ENCODE data around the gene ARHGAP31.
"Not testable (repeated sequence)": the region's sequence is repeated elsewhere in the genome, so short reads cannot be mapped to it uniquely, and the experiment has no call there.

Gene ARHGAP31

DNA sequence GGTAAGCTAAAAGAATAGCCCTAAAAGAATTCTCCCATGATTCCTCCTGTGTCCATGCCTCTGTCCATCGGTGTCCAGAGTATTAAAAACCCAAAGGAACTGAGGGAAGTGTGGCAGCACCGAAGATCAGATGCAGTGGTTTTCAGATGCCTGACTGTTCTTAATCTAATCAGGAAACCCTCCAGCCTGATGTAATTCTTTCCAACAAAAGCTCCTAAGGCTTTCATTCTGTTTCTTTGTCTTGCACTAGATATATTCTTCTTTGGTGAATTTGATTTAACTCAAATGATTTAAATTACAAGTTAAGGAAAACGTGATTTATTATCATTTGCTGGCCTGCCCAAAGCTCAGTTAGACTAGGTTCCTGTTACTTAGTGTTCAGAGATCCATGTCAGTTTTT is 71.2 kb downstream of the ARHGAP31 start:
- intact Hi-C loops (cut with DNase I): no loop called here
- no peak for DNase-seq

DNA sequence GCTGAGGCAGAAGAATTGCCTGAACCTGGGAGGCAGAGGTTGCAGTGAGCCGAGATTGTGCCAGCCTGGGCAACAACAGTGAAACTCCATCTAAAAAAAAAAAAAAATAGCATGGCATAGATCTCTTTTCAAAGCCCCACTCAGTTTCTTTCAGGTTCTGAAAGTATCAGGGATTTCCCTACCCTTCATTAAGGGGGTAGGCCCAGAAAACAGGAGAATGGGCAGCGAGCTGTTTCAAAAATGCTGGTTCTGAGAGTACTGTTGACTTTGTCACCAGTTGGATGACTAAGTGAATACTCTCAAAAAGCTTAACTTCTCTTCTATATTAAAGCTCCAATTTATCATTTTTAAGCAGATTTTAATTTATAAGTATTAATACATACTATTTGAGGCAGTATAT is 72.8 kb downstream of the ARHGAP31 start:
- intact Hi-C loops (cut with DNase I): no loop called here
- DNase-seq: no peak

DNA sequence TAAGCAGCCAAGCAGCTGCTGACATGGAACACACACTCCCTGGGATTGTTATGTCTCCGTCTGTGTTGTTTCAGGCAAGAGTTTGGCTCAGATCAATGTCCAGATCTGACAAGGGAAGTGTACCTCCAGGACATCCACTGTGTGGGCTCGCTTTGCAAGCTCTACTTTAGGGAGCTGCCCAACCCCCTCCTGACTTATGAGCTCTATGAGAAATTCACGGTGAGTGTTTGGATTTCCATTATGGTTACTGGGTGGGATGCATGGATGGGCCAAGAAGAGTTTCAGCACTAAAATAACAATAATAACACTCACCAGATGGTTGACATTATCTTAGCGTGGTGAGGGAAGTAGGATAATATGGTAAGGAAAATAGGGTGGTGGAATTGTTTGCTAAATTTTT is 74.1 kb downstream of the ARHGAP31 start:
- intact Hi-C loops (cut with DNase I): no loop called here
- no peak for DNase-seq

DNA sequence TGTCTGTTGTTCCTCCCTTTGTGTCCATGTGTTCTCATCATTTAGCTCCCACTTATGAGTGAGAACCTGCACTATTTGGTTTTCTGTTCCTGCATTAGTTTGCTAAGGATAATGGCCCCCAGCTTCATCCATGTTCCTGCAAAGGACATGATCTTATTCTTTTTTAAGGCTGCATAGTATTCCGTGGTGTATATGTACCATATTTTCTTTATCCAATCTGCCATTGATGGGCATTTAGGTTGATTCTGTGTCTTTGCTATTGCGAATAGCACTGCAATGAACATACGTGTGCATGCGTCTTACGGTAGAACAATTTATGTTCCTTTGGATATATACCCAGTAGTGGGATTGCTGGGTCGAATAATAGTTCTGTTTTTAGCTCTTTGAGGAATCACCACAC is 77.6 kb downstream of the ARHGAP31 start:
- intact Hi-C loops (cut with DNase I); DNase-seq: not testable (repeated sequence)

DNA sequence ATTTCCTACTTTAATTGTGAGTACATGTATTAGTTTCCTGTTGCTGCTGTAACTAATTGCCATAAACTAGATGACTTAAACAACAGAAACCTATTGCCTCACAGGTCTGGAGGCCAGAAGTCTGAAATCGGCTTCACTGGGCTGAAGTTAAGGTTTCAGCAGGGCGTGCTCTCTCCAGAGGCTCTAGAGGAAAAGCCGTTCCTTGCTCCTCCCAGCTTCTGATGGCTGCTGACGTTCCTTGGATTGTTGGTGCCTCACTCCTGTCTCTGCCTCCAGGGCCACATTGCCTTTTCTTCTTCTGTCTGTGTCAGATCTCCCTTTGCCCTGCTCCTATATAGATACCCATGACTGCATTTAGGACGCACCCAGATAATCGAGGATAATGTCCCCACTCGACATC is 80.9 kb downstream of the ARHGAP31 start:
- intact Hi-C loops (cut with DNase I): no loop called here
- no peak for DNase-seq

DNA sequence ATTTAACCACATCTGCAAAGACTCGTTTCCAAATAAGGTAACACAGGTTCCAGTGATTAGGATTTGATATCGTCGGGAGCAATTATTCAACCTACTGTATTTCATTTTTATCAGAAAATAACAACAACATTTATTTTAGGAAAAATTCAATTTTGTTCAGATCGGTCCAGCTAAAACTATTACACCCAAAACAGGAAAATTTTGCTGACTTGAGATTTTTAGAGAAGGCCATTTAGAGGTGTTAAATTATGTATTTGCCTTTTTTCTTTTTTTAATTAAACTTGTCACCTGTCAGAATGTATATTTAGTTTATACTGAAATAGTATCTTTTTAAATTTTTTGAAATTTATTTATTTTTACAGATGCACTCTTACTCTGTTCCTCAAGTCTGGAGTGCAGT is 81.3 kb downstream of the ARHGAP31 start:
- DNase-seq: no peak
- intact Hi-C loops (cut with DNase I): no loop called here

DNA sequence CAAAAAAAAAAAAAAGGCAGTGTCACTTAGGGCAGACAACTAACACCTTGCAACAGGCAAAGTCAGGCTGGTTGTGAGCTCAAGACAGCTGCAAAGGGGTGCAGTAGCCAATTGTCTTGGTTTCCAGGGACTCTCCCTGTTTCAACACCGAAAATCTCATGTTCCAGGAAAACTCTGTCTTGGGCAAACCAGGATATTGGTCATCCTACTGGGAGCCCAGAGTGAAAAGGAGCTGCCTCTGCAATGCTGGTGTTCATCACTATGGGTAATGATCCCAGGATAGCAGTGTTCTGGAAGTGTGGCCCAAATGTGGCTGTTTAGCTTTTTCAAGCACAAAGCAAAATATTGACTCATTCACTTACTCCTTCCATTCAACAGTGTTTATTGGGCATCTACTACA is 82.6 kb downstream of the ARHGAP31 start:
- intact Hi-C loops (cut with DNase I): no loop called here
- no peak for DNase-seq

DNA sequence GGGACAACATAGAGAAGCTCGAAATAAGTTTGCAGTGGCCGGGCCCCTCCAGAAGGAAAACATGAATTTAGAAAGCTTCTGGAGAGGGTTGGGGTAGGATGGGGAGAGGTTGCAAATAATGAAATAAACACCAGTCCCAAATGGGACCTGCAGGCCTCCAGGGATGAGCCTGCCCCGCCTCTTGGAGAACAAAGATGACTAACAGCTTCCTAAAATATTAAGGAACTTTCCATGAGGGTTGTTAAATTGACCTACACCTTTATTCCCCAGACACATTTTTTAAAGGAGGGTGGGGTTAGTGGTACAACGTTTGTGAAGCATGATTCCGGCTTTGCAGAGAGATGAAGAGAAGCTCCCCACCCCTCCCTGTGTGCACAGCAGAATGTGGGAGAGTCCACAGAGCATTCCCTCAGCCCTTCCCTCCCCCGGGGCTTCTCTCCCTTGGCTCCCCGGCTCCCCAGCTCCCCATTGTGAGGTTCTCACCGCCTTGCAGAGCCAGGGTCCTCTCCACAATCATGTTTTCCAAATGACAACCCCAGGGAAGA is 84.1 kb downstream of the ARHGAP31 start:
- no peak for DNase-seq
- intact Hi-C loops (cut with DNase I): no loop called here

DNA sequence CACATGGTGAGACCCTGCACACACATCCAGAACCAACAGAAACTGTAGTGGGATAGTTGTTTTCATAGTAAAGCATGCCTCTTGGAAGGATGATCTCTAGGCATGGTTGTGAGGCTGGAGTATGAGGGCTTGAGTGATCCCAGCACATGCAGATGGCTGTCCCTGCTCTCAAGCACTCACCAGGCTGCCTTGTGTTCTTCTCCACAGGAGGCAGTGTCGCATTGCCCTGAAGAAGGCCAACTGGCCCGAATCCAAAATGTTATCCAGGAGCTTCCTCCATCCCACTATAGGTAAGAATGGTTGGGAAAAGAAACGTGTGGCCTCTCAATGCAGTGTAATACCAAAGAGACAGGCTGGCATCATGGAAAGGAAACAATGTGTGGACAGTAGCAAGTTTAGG is 86.5 kb downstream of the ARHGAP31 start:
- DNase-seq: no peak
- intact Hi-C loops (cut with DNase I): no loop called here

DNA sequence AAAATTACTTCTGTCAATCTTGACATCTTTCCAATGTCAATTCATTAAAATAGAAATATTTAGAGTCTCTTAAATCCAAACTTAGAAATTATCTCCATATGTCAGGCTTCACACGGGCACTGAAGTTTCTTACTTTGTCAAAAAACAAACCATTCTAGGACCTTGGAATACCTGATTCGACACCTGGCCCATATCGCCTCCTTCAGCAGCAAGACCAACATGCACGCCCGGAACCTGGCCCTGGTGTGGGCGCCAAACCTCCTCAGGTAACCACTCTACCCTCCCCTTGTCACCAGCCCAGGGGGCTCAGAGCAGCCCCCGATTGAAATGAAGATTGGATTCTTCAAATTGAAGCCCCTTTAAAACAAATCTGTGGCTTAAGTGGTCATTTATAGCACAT is 88.0 kb downstream of the ARHGAP31 start:
- intact Hi-C loops (cut with DNase I): no loop called here
- DNase-seq: no peak

DNA sequence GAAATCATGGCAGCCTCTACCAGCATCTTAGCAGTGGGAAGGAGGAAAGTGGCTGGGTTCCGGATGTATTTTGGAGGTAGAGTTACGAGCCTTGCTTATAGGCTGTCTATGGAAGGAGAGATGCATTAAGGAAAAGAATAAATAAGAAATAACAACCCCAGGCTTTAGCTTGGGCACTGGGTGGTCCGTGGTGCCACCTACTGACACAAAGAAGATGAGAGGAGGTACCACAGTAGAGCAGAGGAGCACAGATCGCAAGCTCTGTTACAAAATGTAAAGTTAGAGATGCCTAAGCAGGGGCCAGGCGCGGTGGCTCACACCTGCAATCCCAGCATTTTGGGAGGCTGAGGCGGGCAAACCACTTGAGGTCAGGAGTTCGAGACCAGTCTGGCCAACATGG is 94.4 kb downstream of the ARHGAP31 start:
- intact Hi-C loops (cut with DNase I): no loop called here
- DNase-seq: peak in 4 of 42 donors; percentile 8 to 42 (median 16)

DNA sequence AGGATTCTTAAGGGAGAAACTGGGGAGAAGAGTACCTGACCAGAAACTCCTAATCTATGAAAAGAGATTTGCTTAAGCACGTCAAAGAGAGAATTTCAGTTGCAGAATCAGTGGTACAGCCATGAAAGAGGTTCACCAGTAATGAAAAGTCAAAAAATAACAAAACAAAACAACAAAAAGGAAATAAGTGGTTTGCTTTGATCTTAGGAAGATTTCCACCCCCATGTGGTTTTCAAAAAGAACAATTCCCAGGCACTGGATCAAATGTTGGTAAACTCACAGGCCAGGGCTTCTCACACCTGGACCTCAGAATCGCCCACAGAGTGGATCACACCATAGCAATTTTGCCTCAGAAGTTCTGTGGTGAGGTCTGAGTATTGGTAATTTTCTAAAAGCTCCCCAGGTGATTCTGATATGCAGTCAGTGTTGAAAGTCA is 101.8 kb downstream of the ARHGAP31 start:
- intact Hi-C loops (cut with DNase I): no loop called here
- no peak for DNase-seq

DNA sequence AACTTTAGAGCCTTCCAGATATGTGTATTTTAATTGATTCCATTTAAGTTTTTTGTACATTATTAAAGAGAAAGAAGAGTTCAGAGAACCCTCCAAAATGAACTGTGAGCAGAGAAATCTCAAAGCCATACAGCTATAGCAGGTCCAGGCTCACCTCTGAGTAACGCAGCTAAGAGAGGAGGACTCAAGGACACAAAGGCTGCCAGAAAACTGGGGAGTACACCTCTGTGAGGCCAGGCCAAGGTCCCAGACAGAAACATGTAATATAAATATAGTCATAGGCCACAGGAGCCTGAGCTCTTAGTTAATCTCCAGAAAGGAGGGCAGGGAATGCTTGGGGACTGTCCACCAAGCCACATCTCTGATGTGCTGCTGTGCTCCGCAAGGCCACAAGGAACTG is 102.7 kb downstream of the ARHGAP31 start:
- no peak for DNase-seq
- intact Hi-C loops (cut with DNase I): no loop called here

DNA sequence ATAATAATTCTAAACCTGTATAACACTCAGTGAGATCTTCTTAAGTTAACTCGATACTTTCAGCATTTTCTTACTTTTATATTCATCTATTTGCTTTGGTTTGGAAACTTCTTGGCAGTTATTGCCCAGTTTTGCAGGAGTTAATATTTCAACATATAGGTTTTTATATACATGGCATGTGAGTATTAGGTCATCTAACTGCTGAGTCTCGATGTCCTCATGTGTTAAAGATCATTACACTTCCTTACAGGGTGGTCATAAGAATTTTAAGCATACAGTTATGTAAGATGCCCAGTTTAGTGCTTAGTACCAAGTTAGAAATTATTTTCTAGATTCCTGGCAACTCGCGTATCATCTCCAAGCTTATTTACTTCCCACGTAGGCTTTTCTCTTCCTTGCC is 106.3 kb downstream of the ARHGAP31 start:
- no peak for DNase-seq
- intact Hi-C loops (cut with DNase I): no loop called here

DNA sequence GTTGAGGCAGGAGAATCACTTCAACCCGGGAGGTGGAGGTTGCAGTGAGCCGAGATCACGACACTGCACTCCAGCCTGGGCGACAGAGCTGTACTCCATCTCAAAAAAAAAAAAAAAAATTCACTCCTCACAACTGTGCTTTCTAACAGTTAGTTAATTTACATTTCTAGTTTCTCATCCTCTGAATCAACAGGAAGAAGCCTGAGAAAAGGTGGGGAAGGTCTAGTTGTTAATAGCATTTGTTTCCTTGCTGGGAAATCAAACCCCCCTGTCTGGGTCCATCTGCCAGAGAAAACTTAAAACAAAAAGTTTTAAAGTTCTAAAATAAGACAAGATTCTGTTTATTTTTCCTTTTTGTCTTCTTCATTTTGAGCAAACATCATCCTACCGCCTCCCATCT is 106.9 kb downstream of the ARHGAP31 start:
- intact Hi-C loops (cut with DNase I): no loop called here
- DNase-seq: no peak

DNA sequence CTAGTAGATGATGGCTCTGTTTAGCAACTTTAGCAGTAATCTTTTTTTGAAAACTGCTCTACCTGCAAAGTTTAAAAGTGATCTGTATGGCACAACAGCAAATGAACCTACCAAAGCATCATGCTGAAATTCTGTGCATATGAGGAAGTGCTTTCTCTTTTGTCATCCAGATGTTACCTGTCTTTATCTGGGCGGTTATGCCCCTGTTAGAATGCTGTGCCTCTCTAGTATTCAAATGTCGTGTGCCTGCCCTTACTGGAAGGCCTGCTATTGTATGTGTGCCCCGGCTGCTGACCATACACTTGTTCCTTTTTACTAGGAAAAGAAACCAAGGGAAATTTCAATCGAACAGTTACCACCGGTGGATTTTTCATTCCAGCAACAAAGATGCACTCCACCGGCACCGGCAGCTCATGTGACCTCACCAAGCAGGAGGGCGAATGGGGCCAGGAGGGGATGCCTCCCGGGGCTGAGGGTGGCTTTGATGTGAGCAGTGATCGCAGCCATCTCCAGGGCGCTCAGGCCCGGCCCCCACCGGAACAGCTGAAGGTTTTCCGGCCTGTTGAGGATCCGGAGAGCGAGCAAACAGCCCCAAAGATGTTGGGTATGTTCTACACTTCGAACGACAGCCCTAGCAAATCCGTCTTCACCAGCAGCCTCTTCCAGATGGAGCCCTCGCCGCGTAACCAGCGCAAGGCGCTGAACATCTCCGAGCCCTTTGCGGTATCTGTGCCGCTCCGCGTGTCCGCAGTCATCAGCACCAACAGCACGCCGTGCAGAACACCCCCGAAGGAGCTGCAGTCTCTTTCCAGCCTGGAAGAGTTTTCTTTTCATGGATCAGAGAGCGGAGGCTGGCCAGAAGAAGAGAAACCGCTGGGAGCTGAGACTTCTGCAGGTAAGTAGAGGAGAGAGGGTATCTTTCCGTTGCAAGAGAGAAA is 107.6 kb downstream of the ARHGAP31 start:
- intact Hi-C loops (cut with DNase I): no loop called here
- DNase-seq: no peak

DNA sequence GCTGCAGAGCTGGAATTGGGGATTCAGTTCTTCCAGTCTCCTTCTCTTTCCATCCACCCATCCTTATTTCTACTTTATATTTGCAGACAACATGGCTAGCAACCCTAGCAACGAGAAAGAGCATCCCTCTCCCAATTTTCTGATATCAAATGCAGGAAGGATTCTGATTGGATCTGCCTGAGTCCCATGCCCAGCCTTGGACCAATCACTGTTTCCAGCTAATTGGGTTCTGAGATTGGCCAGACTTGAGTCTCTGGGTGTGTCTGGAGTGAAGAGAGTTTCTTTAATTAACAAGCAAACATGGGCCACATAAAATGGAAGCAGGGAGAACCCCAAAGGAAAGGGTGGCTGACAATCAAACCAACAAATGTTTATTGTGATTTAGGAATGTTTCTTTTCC is 108.6 kb downstream of the ARHGAP31 start:
- intact Hi-C loops (cut with DNase I): no loop called here
- DNase-seq: no peak

DNA sequence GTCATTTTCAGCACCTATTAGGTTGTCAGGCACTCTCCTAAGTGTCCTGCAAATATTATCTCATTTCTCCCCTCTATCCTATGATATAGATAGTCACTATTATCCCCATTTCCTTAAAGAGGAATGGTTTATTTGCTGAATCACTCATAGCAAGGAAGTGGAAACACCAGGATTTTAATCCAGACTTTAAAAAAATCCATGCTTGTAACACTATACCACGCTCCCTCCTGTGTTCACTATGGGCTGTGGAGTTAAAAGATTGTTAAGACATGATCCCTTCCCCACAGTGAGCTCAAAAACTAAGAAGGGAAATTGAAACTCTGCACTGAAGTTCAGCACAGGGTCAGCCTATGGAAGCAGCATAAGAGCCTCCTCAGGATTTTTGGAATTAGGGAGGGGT is 109.0 kb downstream of the ARHGAP31 start:
- DNase-seq: no peak
- intact Hi-C loops (cut with DNase I): no loop called here

DNA sequence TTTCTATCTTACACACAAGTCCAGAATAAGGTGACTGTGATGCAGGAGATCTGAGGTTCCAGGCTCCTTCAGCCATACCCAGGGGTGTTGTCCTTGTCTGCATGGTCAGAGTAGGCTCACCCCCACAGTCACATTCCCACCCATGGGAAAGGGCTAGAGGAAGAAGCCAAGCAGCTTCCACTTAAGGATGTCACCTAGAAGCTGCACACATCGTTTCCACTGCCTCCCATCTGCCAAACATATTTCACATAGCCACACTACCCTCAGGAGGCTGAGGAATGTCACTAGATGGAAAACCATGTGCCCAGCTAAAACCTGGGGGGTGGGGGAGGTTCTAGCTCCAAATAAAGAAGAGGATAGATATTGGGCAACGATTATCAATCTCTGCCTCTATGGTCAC is 111.1 kb downstream of the ARHGAP31 start:
- intact Hi-C loops (cut with DNase I): no loop called here
- no peak for DNase-seq

DNA sequence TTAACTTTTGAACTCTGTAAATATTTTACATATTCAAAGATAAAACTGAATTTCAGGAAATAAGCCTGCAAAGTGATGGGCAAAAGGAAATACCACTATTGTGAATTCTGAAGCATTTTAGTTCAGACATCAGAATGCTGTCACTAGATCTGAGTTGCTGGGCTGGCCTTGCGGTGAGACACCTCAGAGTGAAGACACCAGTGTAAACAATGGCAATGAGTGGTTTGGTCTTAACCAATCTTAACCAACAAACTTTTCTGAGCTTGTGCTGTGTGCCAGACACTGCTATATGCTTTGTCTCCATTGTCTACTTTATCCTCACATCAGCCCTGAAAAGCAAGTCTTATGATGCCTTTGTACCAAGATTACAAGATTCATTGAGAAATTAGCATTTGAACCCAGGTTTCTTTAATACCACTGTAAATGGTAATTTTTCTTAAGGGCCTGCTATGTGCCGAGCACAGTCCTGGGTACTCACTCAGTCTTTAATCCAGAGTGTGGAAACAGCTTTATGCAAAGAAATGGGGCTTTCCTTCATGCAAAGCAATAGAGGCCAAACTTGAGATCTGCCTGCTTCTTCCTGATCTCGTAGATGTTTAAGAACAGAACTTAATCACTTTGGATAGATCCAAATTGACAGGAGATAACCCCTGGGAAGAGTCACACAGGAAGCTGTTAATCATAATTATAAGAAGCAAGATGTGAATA is 114.2 kb downstream of the ARHGAP31 start:
- intact Hi-C loops (cut with DNase I): no loop called here
- DNase-seq: no peak

Measured in head of caudate nucleus (tissue), 42 donors.